Left lung (tissue), 10 donors: ENCODE measurements around the gene TOMM70. TPM values are rescaled to one million over a fixed set of nuclear protein-coding genes. Genes with fewer than 3 reads are reported as not detected.
A peak's percentile ranks its signal among the peaks of the same experiment; 100 is the strongest.

Experiments
- ATAC-seq: fragments of 200-7000 bp; cut with Tn5 transposase; one replicate; pipeline ENCODE4 v1.9.1; 2020; ENCODE audit warnings: moderate library complexity
- DNase-seq, 4 donors: peaks; one replicate each; pipeline ENCODE4 v3.0.0-alpha.2; 2013 to 2020
- H3K27ac ChIP-seq, 2 donors: fragments of 200-600 bp; sonication (generic) in 1 of 2; one replicate each; pipeline versions ENCODE4 v1.5.0 to v1.8.0; 2020 to 2021
- H3K27me3 ChIP-seq, 2 donors: fragments of 200-600 bp; sonication (generic) in 1 of 2; one replicate each; pipeline versions ENCODE4 v1.5.0 to v1.8.0; 2020 to 2021
- H3K36me3 ChIP-seq, 2 donors: fragments of 200-600 bp; sonication (generic) in 1 of 2; one replicate each; pipeline versions ENCODE4 v1.5.0 to v1.8.0; 2020 to 2021
- H3K4me1 ChIP-seq, 2 donors: fragments of 200-600 bp; one replicate each; pipeline ENCODE4 v1.8.0; 2021
- H3K4me3 ChIP-seq, 2 donors: fragments of 200-600 bp; sonication (generic) in 1 of 2; one replicate each; pipeline versions ENCODE4 v1.5.0 to v1.8.0; 2020 to 2021; ENCODE audit warnings: mild to moderate bottlenecking in 1 of 2
- H3K9me3 ChIP-seq, 2 donors: fragments of 200-600 bp; sonication (generic) in 1 of 2; one replicate each; pipeline versions ENCODE4 v1.5.0 to v1.8.0; 2020 to 2021
- intact Hi-C, 2 donors: fragments of 100-400 bp; cut with DNase I; formaldehyde crosslinking; loops; one replicate each; pipeline versions ENCODE4 v1.11.2 to v1.14.2; 2022
- polyA plus RNA-seq, 6 donors: library from polyadenylated mRNA; unstranded; fragments of 120-200 nt; gene quantifications; one replicate each; pipeline ENCODE4 v1.2.1, GENCODE V29; 2013; ENCODE audit not compliant: insufficient read length in 6 of 6
- total RNA-seq, 2 donors: library from RNA; stranded (reverse); fragmentation: NEBNext Ultra II Directional; extraction: Animal tissue kit (Norgen Biotek cat#: 25700); gene quantifications; one replicate each; pipeline ENCODE4 v1.2.1, GENCODE V29; 2021
- TF ChIP-seq, protein P1 (sequence below), 2 donors: fragments of 200-600 bp; sonication (generic) in 1 of 2; IDR thresholded peaks; one replicate each; pipeline versions ENCODE4 v1.5.0 to v1.8.0; 2021; ENCODE audit warnings: antibody characterized with exemption in 2 of 2
- donor health status: DM: no; HTN: yes; CAD: no.
- donor health status: DM: no; HTN: no; CAD: no.

TOMM70 gene
- total and polyA plus RNA-seq, 8 donors, result 28.0 to 65.2 (median 59.4) TPM

GRCh38 chr3:100423611-100424010 is 22.7 kb upstream of the TOMM70 start:
- no peaks in the 10 kb centered on the region for H3K36me3 ChIP-seq
- H3K4me1 ChIP-seq, result no peaks in the 10 kb centered on the region
- intact Hi-C loops, result no loop called here
- H3K27me3 ChIP-seq, result no peaks in the 10 kb centered on the region
- no peak overlapping the region for H3K27ac ChIP-seq
- DNase-seq (no peak), ATAC-seq (no peak)
- TF ChIP-seq, protein P1, sequence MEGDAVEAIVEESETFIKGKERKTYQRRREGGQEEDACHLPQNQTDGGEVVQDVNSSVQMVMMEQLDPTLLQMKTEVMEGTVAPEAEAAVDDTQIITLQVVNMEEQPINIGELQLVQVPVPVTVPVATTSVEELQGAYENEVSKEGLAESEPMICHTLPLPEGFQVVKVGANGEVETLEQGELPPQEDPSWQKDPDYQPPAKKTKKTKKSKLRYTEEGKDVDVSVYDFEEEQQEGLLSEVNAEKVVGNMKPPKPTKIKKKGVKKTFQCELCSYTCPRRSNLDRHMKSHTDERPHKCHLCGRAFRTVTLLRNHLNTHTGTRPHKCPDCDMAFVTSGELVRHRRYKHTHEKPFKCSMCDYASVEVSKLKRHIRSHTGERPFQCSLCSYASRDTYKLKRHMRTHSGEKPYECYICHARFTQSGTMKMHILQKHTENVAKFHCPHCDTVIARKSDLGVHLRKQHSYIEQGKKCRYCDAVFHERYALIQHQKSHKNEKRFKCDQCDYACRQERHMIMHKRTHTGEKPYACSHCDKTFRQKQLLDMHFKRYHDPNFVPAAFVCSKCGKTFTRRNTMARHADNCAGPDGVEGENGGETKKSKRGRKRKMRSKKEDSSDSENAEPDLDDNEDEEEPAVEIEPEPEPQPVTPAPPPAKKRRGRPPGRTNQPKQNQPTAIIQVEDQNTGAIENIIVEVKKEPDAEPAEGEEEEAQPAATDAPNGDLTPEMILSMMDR (IDR thresholded peaks at IDR 0.05), result no peak
- no peaks in the 10 kb centered on the region for H3K9me3 ChIP-seq
- no peak overlapping the region for H3K4me3 ChIP-seq

DNA sequence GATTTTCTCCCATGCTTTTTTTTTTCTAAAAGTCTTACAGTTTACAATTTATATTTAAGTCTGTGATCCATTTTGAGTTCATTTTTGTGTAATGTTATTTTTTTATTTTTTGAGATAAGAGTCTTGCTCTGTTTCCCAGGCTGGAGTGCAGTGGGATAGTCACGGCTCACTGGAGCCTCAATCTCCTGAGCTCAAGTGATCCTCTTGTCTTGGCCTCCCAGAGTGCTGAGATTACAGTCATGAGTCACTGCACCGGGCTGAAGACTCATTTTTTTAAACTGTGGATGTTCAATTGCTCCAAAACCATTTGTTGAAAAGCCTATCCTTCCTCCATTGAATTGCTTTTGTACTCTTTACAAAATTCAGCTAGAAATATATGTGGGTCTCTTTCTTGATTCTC is 20.0 kb upstream of the TOMM70 start:
- DNase-seq, result no peak
- ATAC-seq, result no peak
- TF ChIP-seq, protein P1 (IDR thresholded peaks at IDR 0.05), result no peak
- Histone ChIP-seq H3K36me3 (no peaks in the 10 kb centered on the region), H3K4me3 (no peak overlapping the region), H3K27ac (no peak overlapping the region), H3K4me1 (no peaks in the 10 kb centered on the region), H3K9me3 (no peaks in the 10 kb centered on the region), H3K27me3 (no peaks in the 10 kb centered on the region)
- intact Hi-C loops, result no loop called here

DNA sequence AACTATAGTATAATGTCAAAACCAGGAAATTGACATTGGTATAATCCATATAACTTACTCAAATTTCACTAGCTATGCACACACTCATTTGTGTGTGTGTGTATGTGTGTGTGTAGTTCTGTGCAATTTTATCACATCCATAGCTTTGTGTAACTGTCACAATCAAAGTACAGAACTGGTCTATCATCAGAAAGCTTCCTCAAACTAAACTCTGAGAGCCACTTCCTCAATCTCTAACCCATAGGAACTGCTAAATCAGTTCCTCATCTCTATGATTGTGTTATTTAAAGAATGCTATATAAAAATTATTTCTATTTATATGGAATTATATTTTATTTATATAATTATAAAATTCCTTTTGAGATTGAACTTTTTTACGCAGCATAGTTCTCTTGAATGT is 18.5 kb upstream of the TOMM70 start:
- TF ChIP-seq, protein P1 (IDR thresholded peaks at IDR 0.05), result no peak
- intact Hi-C loops, result no loop called here
- peak; percentile 29 for ATAC-seq

DNA sequence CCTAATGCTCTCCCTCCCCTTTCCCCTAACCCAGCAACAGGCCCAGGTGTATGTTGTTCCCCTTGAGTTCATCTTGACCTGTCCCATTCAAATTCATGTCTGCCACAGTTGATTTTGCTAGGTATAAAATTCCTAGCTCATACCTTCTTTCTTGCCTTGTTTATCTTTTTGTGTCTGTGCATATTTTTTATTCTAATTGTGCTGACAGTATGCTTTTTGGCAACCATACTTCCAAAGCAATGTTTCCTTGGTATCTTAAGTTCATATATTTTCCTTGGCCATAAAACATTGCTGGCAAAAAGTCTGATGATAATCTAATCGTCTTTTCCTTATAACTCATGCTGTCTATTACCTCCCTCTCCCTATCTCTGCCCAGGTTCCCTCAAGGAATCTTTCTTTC is 16.0 kb upstream of the TOMM70 start:
- no peak for DNase-seq
- Histone ChIP-seq H3K4me3 (no peak overlapping the region), H3K36me3 (no peaks in the 10 kb centered on the region), H3K27ac (no peak overlapping the region), H3K4me1 (no peaks in the 10 kb centered on the region), H3K27me3 (no peaks in the 10 kb centered on the region), H3K9me3 (no peaks in the 10 kb centered on the region)
- intact Hi-C loops, result no loop called here
- no peak for ATAC-seq
- TF ChIP-seq, protein P1 (IDR thresholded peaks at IDR 0.05), result no peak

More for the DNA sequence above, 18.5 kb upstream of the TOMM70 start:
- DNase-seq, result no peak
- H3K4me3 ChIP-seq, result no peak overlapping the region
- no peaks in the 10 kb centered on the region for H3K36me3 ChIP-seq
- no peaks in the 10 kb centered on the region for H3K4me1 ChIP-seq
- H3K27ac ChIP-seq, result no peak overlapping the region
- H3K27me3 ChIP-seq, result no peaks in the 10 kb centered on the region
- no peaks in the 10 kb centered on the region for H3K9me3 ChIP-seq

DNA sequence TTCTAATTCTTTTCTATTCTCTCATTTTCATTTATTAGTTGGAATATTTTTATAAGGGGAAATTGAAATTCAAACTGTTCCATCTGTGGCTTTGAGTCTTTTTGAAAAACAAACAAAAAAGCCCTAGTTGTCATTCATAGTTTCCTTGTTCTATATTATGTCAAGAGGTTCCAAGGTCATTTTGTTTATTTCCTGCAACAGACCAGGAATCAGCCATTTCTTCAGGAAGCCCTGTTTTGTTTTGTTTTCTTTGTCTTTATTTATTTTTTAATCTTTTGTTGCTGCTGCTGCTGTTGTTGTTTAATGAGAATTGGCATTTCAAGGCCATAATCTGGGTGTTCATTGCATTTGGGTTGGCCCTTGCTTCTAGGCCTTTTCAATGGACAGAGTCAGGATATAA is 15.3 kb upstream of the TOMM70 start:
- no peak overlapping the region for H3K4me3 ChIP-seq
- no peaks in the 10 kb centered on the region for H3K27me3 ChIP-seq
- DNase-seq (no peak), ATAC-seq (no peak)
- H3K27ac ChIP-seq, result no peak overlapping the region
- TF ChIP-seq, protein P1 (IDR thresholded peaks at IDR 0.05), result no peak
- no peaks in the 10 kb centered on the region for H3K9me3 ChIP-seq
- no peaks in the 10 kb centered on the region for H3K36me3 ChIP-seq
- intact Hi-C loops, result no loop called here
- H3K4me1 ChIP-seq, result no peaks in the 10 kb centered on the region
